ENCODE measurements around the gene ASCC1. TPM values are rescaled to one million over a fixed set of nuclear protein-coding genes. Genes with fewer than 3 reads are reported as not detected.

ASCC1 gene
- total RNA-seq, 1 experiment from 2014 or later = 27.8 TPM

DNA sequence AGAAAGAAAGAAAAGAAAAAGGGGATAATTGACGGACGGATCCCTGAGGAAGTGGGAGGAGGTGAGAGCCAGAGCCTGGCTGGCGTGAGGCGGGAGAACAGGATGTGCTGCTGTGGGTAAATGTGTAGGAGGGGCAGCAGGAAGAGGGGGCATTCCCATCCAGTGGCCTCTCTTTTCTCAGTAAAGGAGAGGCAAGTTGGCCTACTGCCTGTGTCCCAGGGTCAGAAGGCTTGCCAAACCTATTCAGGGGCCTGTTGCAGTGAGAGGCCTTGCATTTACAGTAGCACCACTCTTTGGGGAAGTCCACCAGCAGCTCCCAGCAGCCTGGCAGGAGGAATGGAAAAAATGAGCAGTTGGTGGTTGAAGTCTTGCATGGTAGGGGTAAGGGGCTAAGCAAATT, 26.6 kb upstream of the ASCC1 start:
- Histone ChIP-seq H3K4me3 (ENCODE audit: low read length) (no peak overlapping the region), H3K27ac (ENCODE audit: low read length) (no peak overlapping the region), H3K27me3 (ENCODE audit: low read length) (no peaks in the 10 kb centered on the region), H3K4me1 (ENCODE audit: low read length) (peaks cover 10% of the 10 kb centered on the region), H3K36me3 (ENCODE audit: insufficient read depth, low read length) (no peaks in the 10 kb centered on the region), H3K4me2 (ENCODE audit: low read depth, low read length, poor library complexity, severe bottlenecking) (no peak overlapping the region), H3K9ac (ENCODE audit: low read length) (no peak overlapping the region), H3K9me3 (ENCODE audit: low read length) (no peaks in the 10 kb centered on the region), H3K79me2 (ENCODE audit: low read length) (no peaks in the 10 kb centered on the region), H4K20me1 (ENCODE audit: insufficient read depth, low read depth, low read length) (no peaks in the 10 kb centered on the region), H3K9me2 (replicated peaks; ENCODE audit: insufficient read depth, low read length) (no peaks in the 10 kb centered on the region), H2AFZ (ENCODE audit: low read length) (no peak overlapping the region)
- no peak for DNase-seq

DNA sequence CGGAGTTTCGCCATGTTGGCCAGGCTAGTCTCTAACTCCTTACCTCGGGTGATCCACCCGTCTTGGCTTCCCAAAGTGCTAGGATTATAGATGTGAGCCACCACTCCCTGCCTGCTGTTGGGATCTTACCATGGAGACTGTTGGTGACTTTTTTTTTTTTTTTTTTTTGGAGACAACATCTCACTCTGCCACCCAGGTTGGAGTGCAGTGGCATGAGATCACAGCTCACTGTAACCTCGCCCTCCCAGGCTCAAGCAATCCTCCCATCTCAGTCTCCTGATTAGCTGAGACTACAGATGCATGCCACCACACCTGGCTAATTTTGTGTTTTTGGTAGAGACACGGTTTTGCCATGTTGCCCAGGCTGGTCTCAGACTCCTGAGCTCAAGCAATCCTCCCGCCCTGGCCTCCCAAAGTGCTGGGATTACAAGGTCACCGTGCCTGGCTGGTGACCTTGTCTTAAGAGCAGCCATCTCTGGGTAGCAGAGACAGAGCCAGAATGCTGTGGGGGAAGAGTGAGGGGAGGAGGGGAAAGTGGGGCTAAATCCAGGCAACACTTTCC, 25.7 kb upstream of the ASCC1 start:
- Histone ChIP-seq H3K79me2 (ENCODE audit: low read length) (no peaks in the 10 kb centered on the region), H3K4me1 (ENCODE audit: low read length) (peaks cover 10% of the 10 kb centered on the region), H3K36me3 (ENCODE audit: insufficient read depth, low read length) (no peaks in the 10 kb centered on the region), H4K20me1 (ENCODE audit: insufficient read depth, low read depth, low read length) (no peaks in the 10 kb centered on the region), H3K9me3 (ENCODE audit: low read length) (no peaks in the 10 kb centered on the region), H2AFZ (ENCODE audit: low read length) (no peak overlapping the region), H3K9ac (ENCODE audit: low read length) (no peak overlapping the region), H3K4me3 (ENCODE audit: low read length) (no peak overlapping the region), H3K27ac (ENCODE audit: low read length) (no peak overlapping the region), H3K4me2 (ENCODE audit: low read depth, low read length, poor library complexity, severe bottlenecking) (no peak overlapping the region), H3K27me3 (ENCODE audit: low read length) (no peaks in the 10 kb centered on the region), H3K9me2 (replicated peaks; ENCODE audit: insufficient read depth, low read length) (no peaks in the 10 kb centered on the region)
- no peak for DNase-seq

GRCh38 chr10:72240371-72240770, 24.3 kb upstream of the ASCC1 start:
- Histone ChIP-seq H3K27me3 (ENCODE audit: low read length) (no peaks in the 10 kb centered on the region), H3K36me3 (ENCODE audit: insufficient read depth, low read length) (no peaks in the 10 kb centered on the region), H3K4me3 (ENCODE audit: low read length) (no peak overlapping the region), H3K79me2 (ENCODE audit: low read length) (no peaks in the 10 kb centered on the region), H3K27ac (ENCODE audit: low read length) (no peak overlapping the region), H3K9ac (ENCODE audit: low read length) (no peak overlapping the region), H2AFZ (ENCODE audit: low read length) (no peak overlapping the region), H3K9me2 (replicated peaks; ENCODE audit: insufficient read depth, low read length) (no peaks in the 10 kb centered on the region), H4K20me1 (ENCODE audit: insufficient read depth, low read depth, low read length) (no peaks in the 10 kb centered on the region), H3K4me1 (ENCODE audit: low read length) (peaks cover 10% of the 10 kb centered on the region), H3K9me3 (ENCODE audit: low read length) (no peaks in the 10 kb centered on the region), H3K4me2 (ENCODE audit: low read depth, low read length, poor library complexity, severe bottlenecking) (no peak overlapping the region)
- DNase-seq = no peak

GRCh38 chr10:72239409-72239808, 23.3 kb upstream of the ASCC1 start:
- 0 out of 2 replicates have a peak, but pooled peaks cover 3% of the 10 kb centered on the region for H3K36me3 ChIP-seq (ENCODE audit: insufficient read depth, low read length)

DNA sequence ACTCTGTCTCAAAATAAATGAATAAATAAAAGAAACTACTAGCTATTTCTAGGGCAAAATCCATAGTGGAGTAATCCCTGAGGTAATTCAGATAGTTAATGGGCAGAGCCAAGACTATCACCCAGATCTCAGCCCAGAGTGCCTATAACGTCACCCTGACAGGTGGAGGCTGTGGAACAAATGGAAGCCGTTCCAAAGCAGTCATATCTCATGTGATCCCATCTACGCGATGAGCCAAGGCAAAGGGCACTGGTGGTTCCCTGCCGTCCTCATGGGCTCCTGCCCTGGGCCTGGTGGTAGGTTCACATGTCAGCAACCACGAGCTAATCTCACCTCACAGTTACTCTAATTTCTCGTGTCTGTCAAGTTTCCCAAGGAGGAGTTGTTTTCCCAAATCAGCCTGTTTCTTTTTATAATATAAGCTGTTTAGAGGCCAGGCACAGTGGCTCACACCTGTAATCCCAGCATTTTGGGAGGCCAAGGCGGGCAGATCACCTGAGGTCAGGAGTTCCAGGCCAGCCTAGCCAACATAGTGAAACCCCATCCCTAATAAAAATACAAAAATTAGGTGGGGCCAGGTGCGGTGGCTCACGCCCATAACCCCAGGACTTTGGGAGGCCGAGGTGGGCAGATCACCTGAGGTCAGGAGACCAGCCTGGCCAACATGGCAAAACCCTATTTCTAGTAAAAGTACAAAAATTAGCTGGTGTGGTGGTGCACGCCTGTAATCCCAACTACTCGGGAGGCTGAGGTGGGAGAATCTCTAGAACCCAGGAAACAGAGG, 22.5 kb upstream of the ASCC1 start:
- H3K79me2 ChIP-seq (ENCODE audit: low read length) = no peaks in the 10 kb centered on the region
- no peaks in the 10 kb centered on the region for H4K20me1 ChIP-seq (ENCODE audit: insufficient read depth, low read depth, low read length)
- no peaks in the 10 kb centered on the region for H3K27me3 ChIP-seq (ENCODE audit: low read length)
- H3K4me3 ChIP-seq (ENCODE audit: low read length) = no peak overlapping the region
- no peak overlapping the region for H3K9ac ChIP-seq (ENCODE audit: low read length)
- no peak for DNase-seq
- no peaks in the 10 kb centered on the region for H3K9me3 ChIP-seq (ENCODE audit: low read length)
- no peaks in the 10 kb centered on the region for H3K9me2 ChIP-seq (replicated peaks; ENCODE audit: insufficient read depth, low read length)
- H3K4me1 ChIP-seq (ENCODE audit: low read length) = no peaks in the 10 kb centered on the region
- H3K36me3 ChIP-seq (ENCODE audit: insufficient read depth, low read length) = peaks cover 6% of the 10 kb centered on the region; the same call in 1 of the 2 replicates
- H3K27ac ChIP-seq (ENCODE audit: low read length) = no peak overlapping the region
- H2AFZ ChIP-seq (ENCODE audit: low read length) = no peak overlapping the region
- H3K4me2 ChIP-seq (ENCODE audit: low read depth, low read length, poor library complexity, severe bottlenecking) = no peak overlapping the region

More at GRCh38 chr10:72239409-72239808, 23.3 kb upstream of the ASCC1 start:
- no peaks in the 10 kb centered on the region for H4K20me1 ChIP-seq (ENCODE audit: insufficient read depth, low read depth, low read length)
- H2AFZ ChIP-seq (ENCODE audit: low read length) = no peak overlapping the region
- peaks cover 2% of the 10 kb centered on the region for H3K4me1 ChIP-seq (ENCODE audit: low read length)
- H3K4me3 ChIP-seq (ENCODE audit: low read length) = no peak overlapping the region
- DNase-seq = no peak
- no peaks in the 10 kb centered on the region for H3K9me3 ChIP-seq (ENCODE audit: low read length)
- H3K9ac ChIP-seq (ENCODE audit: low read length) = no peak overlapping the region
- no peak overlapping the region for H3K27ac ChIP-seq (ENCODE audit: low read length)
- no peak overlapping the region for H3K4me2 ChIP-seq (ENCODE audit: low read depth, low read length, poor library complexity, severe bottlenecking)
- no peaks in the 10 kb centered on the region for H3K27me3 ChIP-seq (ENCODE audit: low read length)
- no peaks in the 10 kb centered on the region for H3K9me2 ChIP-seq (replicated peaks; ENCODE audit: insufficient read depth, low read length)
- H3K79me2 ChIP-seq (ENCODE audit: low read length) = no peaks in the 10 kb centered on the region

GRCh38 chr10:72235544-72236279, 19.6 kb upstream of the ASCC1 start:
- H3K9ac ChIP-seq (ENCODE audit: low read length) = no peak overlapping the region
- no peaks in the 10 kb centered on the region for H3K9me2 ChIP-seq (replicated peaks; ENCODE audit: insufficient read depth, low read length)
- H4K20me1 ChIP-seq (ENCODE audit: insufficient read depth, low read depth, low read length) = no peaks in the 10 kb centered on the region
- DNase-seq = no peak
- H3K4me1 ChIP-seq (ENCODE audit: low read length) = no peaks in the 10 kb centered on the region
- H3K27ac ChIP-seq (ENCODE audit: low read length) = no peak overlapping the region
- H3K4me3 ChIP-seq (ENCODE audit: low read length) = no peak overlapping the region
- no peaks in the 10 kb centered on the region for H3K9me3 ChIP-seq (ENCODE audit: low read length)
- no peaks in the 10 kb centered on the region for H3K27me3 ChIP-seq (ENCODE audit: low read length)
- H2AFZ ChIP-seq (ENCODE audit: low read length) = no peak overlapping the region
- H3K36me3 ChIP-seq (ENCODE audit: insufficient read depth, low read length) = peaks cover 21% of the 10 kb centered on the region; the same call in 1 of the 2 replicates
- H3K79me2 ChIP-seq (ENCODE audit: low read length) = no peaks in the 10 kb centered on the region
- no peak overlapping the region for H3K4me2 ChIP-seq (ENCODE audit: low read depth, low read length, poor library complexity, severe bottlenecking)

DNA sequence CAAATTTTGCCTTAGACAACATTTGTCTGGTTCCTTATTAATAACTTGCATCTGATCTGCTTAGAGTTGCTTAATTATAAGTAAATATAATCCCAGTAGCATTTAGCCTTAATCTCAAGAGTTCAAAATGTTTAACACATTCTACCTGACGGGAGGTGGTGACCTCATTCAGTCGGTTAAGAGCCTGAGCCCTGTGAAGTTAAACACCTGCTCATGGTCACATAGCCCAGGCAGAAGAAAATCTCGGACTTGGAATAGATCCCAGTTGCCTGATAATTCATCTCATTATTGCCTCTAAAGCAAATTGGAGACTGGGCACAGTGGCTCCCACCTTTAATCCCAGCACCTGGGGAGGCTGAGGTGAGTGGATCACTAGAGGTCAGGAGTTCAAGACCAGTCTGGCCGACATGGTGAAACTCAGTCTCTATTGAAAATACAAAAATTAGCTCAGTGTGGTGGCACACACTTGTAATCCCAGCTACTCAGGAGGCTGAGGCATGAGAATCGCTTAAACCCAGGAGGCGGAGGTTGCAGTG, 18.6 kb upstream of the ASCC1 start:
- no peak overlapping the region for H3K27ac ChIP-seq (ENCODE audit: low read length)
- H3K36me3 ChIP-seq (ENCODE audit: insufficient read depth, low read length) = peaks cover 22% of the 10 kb centered on the region; the same call in 1 of the 2 replicates
- H4K20me1 ChIP-seq (ENCODE audit: insufficient read depth, low read depth, low read length) = no peaks in the 10 kb centered on the region
- H3K4me1 ChIP-seq (ENCODE audit: low read length) = no peaks in the 10 kb centered on the region
- H3K9ac ChIP-seq (ENCODE audit: low read length) = no peak overlapping the region
- no peak for DNase-seq
- no peak overlapping the region for H3K4me2 ChIP-seq (ENCODE audit: low read depth, low read length, poor library complexity, severe bottlenecking)
- no peaks in the 10 kb centered on the region for H3K27me3 ChIP-seq (ENCODE audit: low read length)
- H3K9me2 ChIP-seq (replicated peaks; ENCODE audit: insufficient read depth, low read length) = no peaks in the 10 kb centered on the region
- H2AFZ ChIP-seq (ENCODE audit: low read length) = no peak overlapping the region
- H3K9me3 ChIP-seq (ENCODE audit: low read length) = no peaks in the 10 kb centered on the region
- H3K4me3 ChIP-seq (ENCODE audit: low read length) = no peak overlapping the region
- peaks cover 3% of the 10 kb centered on the region; the same call in 1 of the 2 replicates for H3K79me2 ChIP-seq (ENCODE audit: low read length)

- Histone ChIP-seq H3K36me3 (ENCODE audit: insufficient read depth, low read length) (peaks cover 22% of the 10 kb centered on the region; the same call in 1 of the 2 replicates), H3K79me2 (ENCODE audit: low read length) (peaks cover 11% of the 10 kb centered on the region), H3K9ac (ENCODE audit: low read length) (no peak overlapping the region), H3K27me3 (ENCODE audit: low read length) (no peaks in the 10 kb centered on the region), H3K9me3 (ENCODE audit: low read length) (no peaks in the 10 kb centered on the region), H3K27ac (ENCODE audit: low read length) (no peak overlapping the region), H3K4me1 (ENCODE audit: low read length) (peaks cover under 1% of the 10 kb centered on the region; the same call in 1 of the 2 replicates), H3K4me2 (ENCODE audit: low read depth, low read length, poor library complexity, severe bottlenecking) (no peak overlapping the region), H3K4me3 (ENCODE audit: low read length) (no peak overlapping the region), H3K9me2 (replicated peaks; ENCODE audit: insufficient read depth, low read length) (no peaks in the 10 kb centered on the region), H4K20me1 (ENCODE audit: insufficient read depth, low read depth, low read length) (no peaks in the 10 kb centered on the region), H2AFZ (ENCODE audit: low read length) (no peak overlapping the region)
- DNase-seq = no peak
Observed at GRCh38 chr10:72233621-72234020, 17.5 kb upstream of the ASCC1 start.

Measured in Karpas-422 (cell line).